HL-60 (cell line): ENCODE data around the gene WDFY2.

Experiments used
- CTCF ChIP-seq: IDR thresholded peaks from one replicate; pipeline ENCODE4 v1.5.1; 2011; ENCODE audit warnings: low read length, control low read depth, inconsistent platforms; ENCODE audit not compliant: insufficient read depth
- POLR2AphosphoS5 ChIP-seq: IDR thresholded peaks from 2 replicates; pipeline ENCODE4 v1.6.1; 2012; ENCODE audit warnings: low read depth
- REST ChIP-seq: IDR thresholded peaks from 2 replicates; pipeline ENCODE4 v1.6.1; 2012; ENCODE audit warnings: low read depth; ENCODE audit not compliant: insufficient replicate concordance

- TF ChIP-seq CTCF (no peak), POLR2AphosphoS5 (no peak), REST (no peak)
Observed at GRCh38 chr13:51675877-51676276, 91.6 kb downstream of the WDFY2 start.
